AG04450 (cell line): Measurements from ENCODE around the gene TTC16. TPM values are rescaled to one million over a fixed set of nuclear protein-coding genes. Genes with fewer than 3 reads are reported as not detected.
"Not testable (repeated sequence)": the region's sequence is repeated elsewhere in the genome, so short reads cannot be mapped to it uniquely, and the experiment has no call there.

Experiments used
- CTCF ChIA-PET: fragments of 300-600, 350-600 bp; formaldehyde crosslinking; extraction: SDS; loops from one replicate; lab custom pipeline; 2022; ENCODE audit warnings: antibody characterized with exemption, inconsistent platforms; lab: Charles Lee
- POLR2A ChIA-PET: fragments of 350-600 bp; formaldehyde crosslinking; extraction: SDS; loops from one replicate; lab custom pipeline; 2021; ENCODE audit warnings: antibody characterized with exemption, inconsistent platforms; lab: Yijun Ruan, JAX
- DNase-seq: peaks from one replicate; pipeline ENCODE4 v3.0.0-alpha.2; 2011; ENCODE audit warnings: low read depth, low spot score
- H3K27ac ChIP-seq: one replicate; pipeline ENCODE4 v1.5.1; 2012; ENCODE audit warnings: low read depth, low read length, control low read depth
- H3K27me3 ChIP-seq: one replicate; pipeline ENCODE4 v1.6.0; 2012; ENCODE audit warnings: low read length; ENCODE audit not compliant: control insufficient read depth, insufficient read depth
- H3K4me3 ChIP-seq: 2 replicates; pipeline ENCODE4 v1.5.1; 2011; ENCODE audit warnings: mild to moderate bottlenecking, low read depth, low read length, control low read depth
- H3K9me3 ChIP-seq: 2 replicates; pipeline ENCODE4 v1.5.1; 2012; ENCODE audit warnings: low read length; ENCODE audit not compliant: control insufficient read depth, insufficient read depth
- polyA plus RNA-seq: library from polyadenylated mRNA; depleted of rRNA; stranded (reverse); fragments of >200 nt; gene quantifications from 2 replicates; pipeline ENCODE4 v1.2.3, GENCODE V29; 2011
- TF ChIP-seq, protein P1 (sequence below): IDR thresholded peaks from 2 replicates; pipeline ENCODE4 v1.5.1; 2011; ENCODE audit warnings: low read depth, low read length, control low read depth, inconsistent platforms

Gene TTC16
- polyA plus RNA-seq, 1 experiment: not detected

DNA sequence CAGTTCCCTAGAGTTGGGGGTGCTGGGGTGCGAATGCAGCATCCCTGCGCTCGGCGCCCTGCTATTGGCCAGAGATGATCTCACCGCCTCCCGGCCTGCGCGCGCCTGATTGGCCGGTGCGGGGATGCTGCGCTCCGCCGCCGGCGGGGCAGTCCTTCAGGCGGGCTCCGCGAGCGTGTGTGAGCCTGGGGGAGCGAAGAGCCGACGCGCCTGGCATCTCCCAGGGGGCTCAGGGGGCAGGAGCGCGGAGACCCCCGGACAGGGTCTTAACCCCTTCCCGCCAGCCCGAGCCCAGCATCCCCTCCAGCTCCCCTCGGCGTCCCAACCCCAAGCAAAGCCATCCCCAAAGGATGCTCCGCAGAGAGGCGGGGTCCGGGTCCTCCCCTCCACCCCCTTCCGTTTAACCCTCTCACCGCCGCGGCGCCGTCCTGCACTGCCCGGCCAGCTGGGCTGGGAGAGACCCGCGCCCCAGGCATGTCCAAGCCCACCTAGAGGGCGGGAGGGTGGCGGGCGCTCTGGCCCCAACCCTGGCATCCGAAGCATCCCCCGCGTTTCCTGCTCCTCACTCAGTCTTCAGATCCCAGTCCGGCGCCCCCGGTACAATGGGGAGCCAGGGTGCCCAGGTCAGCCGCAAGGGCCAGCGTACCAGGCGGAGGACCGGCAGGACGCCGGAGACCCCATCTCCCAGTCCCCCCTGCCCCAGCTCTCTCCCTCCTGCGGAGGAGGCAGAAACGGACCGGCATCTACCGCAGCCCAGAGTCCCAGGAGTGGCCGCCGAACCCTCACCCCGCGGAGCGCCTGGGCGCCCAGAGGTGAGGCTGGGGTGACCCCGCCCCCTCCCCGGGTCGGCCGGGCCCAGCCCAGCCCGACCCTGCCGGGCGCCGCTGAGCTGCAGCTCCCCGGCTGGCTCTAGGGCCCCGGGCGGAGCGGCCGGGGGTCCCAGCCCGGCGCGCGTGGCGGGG is 38.5 kb downstream of the TTC16 start:
- CTCF ChIA-PET: no interaction called here
- no peak for DNase-seq
- Histone ChIP-seq H3K27ac (no peak overlapping the region), H3K9me3 (no peaks in the 10 kb centered on the region; the same call in 1 of the 2 replicates), H3K4me3 (no peak overlapping the region), H3K27me3 (peaks cover 31% of the 10 kb centered on the region)
- TF ChIP-seq, protein P1, sequence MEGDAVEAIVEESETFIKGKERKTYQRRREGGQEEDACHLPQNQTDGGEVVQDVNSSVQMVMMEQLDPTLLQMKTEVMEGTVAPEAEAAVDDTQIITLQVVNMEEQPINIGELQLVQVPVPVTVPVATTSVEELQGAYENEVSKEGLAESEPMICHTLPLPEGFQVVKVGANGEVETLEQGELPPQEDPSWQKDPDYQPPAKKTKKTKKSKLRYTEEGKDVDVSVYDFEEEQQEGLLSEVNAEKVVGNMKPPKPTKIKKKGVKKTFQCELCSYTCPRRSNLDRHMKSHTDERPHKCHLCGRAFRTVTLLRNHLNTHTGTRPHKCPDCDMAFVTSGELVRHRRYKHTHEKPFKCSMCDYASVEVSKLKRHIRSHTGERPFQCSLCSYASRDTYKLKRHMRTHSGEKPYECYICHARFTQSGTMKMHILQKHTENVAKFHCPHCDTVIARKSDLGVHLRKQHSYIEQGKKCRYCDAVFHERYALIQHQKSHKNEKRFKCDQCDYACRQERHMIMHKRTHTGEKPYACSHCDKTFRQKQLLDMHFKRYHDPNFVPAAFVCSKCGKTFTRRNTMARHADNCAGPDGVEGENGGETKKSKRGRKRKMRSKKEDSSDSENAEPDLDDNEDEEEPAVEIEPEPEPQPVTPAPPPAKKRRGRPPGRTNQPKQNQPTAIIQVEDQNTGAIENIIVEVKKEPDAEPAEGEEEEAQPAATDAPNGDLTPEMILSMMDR: no peak
- POLR2A ChIA-PET: no interaction called here

DNA sequence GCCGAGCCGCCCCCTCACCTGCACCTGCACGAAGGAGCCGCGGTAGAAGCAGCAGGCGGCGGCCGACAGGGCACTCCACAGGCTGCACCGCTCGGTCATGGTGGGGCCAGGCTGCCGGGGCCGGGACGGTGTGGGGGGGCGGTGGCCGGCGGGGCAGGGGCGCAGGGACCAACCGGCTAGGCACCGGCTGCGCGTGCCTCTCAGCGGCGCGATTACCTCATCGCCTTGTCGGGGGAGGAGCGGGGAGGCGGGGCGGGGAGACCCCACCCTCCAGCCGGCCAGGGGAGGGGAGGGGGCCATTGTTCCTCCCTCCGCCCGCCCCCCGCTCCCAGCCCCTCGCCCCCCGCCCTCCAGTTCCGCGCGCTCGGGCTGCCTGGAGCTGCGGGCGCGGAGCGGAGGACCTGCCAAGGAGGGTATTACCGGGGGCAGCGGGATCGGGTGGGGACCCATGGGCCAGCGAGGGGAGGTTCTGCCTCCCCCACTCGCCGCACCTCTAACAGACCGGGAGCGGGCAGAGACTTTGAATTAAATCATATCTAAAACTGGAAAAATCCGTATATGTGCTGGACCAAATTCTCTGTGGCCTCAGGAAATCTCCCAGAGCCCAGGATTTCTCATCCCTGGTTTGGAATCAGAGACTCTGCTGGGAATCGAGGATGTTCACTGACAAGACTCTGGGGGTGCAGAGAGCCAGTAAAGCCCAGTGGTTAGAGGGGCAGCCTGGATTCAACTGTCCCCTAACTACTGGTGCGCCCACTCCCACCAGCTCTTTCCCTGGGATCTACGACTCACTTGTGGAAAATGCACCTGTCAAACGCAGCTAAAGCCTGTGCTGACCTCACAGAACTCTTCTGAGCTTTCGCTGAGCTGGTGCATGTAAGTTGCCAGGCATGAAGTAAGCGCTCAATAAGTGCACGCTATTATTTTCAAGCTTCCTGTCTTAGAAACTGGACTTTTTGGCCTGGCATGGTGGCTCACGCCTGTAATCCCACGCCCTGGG is 39.5 kb downstream of the TTC16 start:
- Histone ChIP-seq H3K4me3 (no peak overlapping the region), H3K27ac (no peak overlapping the region), H3K27me3 (peaks cover 31% of the 10 kb centered on the region), H3K9me3 (no peaks in the 10 kb centered on the region; the same call in 1 of the 2 replicates)
- DNase-seq: no peak
- POLR2A ChIA-PET: no interaction called here
- TF ChIP-seq, protein P1: no peak
- CTCF ChIA-PET: interaction anchor here (0.6 kb wide), 1 partner anchor 163 kb away, joined by 6 read pairs; no protein-coding TSS in a partner anchor

DNA sequence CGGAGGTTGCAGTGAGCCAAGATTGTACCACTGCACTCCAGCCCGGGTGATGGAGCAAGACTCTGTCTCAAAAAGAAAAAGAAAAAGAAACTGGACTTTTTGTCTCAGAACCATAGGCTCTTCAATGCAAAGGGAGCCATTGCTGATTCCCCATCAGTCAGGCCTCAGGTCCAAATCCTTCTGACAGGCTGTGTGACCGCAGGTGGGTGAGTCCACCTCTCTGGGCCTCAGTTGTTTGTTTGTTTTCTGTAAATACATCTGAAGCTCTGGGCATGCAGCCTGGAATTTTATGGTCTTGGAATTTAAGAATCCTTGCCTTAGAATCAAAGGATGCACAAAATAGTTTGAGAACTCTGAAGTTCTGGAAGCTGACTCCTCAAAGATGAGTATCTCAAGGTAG is 40.4 kb downstream of the TTC16 start:
- ChIA-PET CTCF (no interaction called here), POLR2A (interaction anchor here (0.7 kb wide), 1 partner anchor 25 kb away, joined by 4 read pairs; no protein-coding TSS in a partner anchor)
- H3K4me3 ChIP-seq: no peak overlapping the region
- TF ChIP-seq, protein P1: no peak
- no peak overlapping the region for H3K27ac ChIP-seq
- H3K9me3 ChIP-seq: no peaks in the 10 kb centered on the region
- peaks cover 34% of the 10 kb centered on the region for H3K27me3 ChIP-seq
- DNase-seq: no peak

DNA sequence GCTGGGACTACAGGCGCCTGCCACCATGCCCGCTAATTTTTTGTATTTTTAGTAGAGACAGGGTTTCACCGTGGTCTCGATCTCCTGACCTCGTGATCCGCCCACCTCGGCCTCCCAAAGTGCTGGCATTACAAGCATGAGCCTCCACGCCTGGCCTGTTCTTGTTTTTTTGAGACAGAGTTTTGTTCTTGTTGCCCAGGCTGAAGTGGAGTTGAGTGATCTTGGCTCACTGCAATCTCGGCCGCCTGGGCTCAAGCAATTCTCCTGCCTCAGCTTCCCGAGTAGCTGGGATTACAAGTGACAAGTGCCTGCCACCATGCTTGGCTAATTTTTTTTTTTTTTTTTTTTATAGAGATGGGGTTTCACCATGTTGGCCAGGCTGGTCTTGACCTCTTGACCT is 40.9 kb downstream of the TTC16 start:
- peaks cover 36% of the 10 kb centered on the region for H3K27me3 ChIP-seq
- H3K27ac ChIP-seq, DNase-seq, CTCF ChIA-PET, H3K4me3 ChIP-seq, H3K9me3 ChIP-seq: not testable (repeated sequence)
- POLR2A ChIA-PET: interaction anchor here (0.7 kb wide), 1 partner anchor 26 kb away, joined by 4 read pairs; no protein-coding TSS in a partner anchor

DNA sequence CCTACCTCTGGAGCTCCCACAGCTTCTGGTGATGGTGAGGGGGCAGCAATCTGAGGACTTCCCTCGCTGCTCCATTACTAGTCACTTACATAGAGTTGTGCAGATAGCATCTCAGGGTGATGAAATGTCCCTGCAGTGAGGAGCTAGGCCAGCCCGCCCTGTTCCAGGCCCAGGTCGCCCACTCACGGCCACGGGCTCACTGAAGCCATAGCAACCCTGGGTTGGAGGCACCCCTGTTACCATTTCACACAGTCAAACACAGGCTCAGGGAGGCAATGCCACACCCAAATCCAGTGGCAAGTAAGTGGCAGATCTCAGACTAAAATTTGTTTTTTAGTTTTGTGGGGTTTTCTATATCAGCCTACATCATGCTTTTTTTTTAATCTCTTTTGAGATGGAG is 43.0 kb downstream of the TTC16 start:
- H3K9me3 ChIP-seq: no peaks in the 10 kb centered on the region
- H3K27ac ChIP-seq: no peak overlapping the region
- no peak overlapping the region for H3K4me3 ChIP-seq
- DNase-seq: no peak
- peaks cover 38% of the 10 kb centered on the region for H3K27me3 ChIP-seq
- ChIA-PET POLR2A (no interaction called here), CTCF (no interaction called here)
- TF ChIP-seq, protein P1: no peak
